KMS-11 (cell line): Measurements from ENCODE around the gene GPX2.
A peak's percentile ranks its signal among the peaks of the same experiment; 100 is the strongest.

Experiments used
- H2AFZ ChIP-seq: fragments of 200-600 bp; sonication (generic); 2 replicates; pipeline ENCODE4 v1.6.1; 2016; ENCODE audit warnings: antibody characterized with exemption, mixed run types, low read depth
- H3K27ac ChIP-seq: fragments of 200-600 bp; sonication (generic); 2 replicates; pipeline ENCODE4 v1.6.1; 2016; ENCODE audit warnings: mild to moderate bottlenecking, mixed run types
- H3K27me3 ChIP-seq: fragments of 200-600 bp; sonication (generic); 2 replicates; pipeline ENCODE4 v1.6.1; 2017; ENCODE audit warnings: mild to moderate bottlenecking, low read depth, mixed run types, moderate library complexity; ENCODE audit not compliant: insufficient read depth
- H3K36me3 ChIP-seq: fragments of 200-600 bp; sonication (generic); 2 replicates; pipeline ENCODE4 v1.6.1; 2017; ENCODE audit warnings: mild to moderate bottlenecking, mixed run types; ENCODE audit not compliant: insufficient read depth
- H3K4me1 ChIP-seq: fragments of 200-600 bp; sonication (generic); 2 replicates; pipeline ENCODE4 v1.6.1; 2016; ENCODE audit warnings: mild to moderate bottlenecking, low read depth, mixed run types; ENCODE audit not compliant: poor library complexity, severe bottlenecking
- H3K4me2 ChIP-seq: fragments of 200-600 bp; sonication (generic); 2 replicates; pipeline ENCODE4 v1.7.0; 2016; ENCODE audit warnings: mild to moderate bottlenecking, mixed run types
- H3K4me3 ChIP-seq: fragments of 200-600 bp; sonication (generic); IDR thresholded peaks from 2 replicates; pipeline ENCODE4 v1.6.1; 2017; ENCODE audit warnings: low read depth, low read length, mixed read lengths; ENCODE audit not compliant: insufficient read depth
- H3K79me2 ChIP-seq: fragments of 200-600 bp; sonication (generic); 2 replicates; pipeline ENCODE4 v1.6.1; 2016; ENCODE audit warnings: low read depth, mixed run types; ENCODE audit not compliant: insufficient read depth
- H3K9ac ChIP-seq: fragments of 200-600 bp; sonication (generic); 2 replicates; pipeline ENCODE4 v1.6.1; 2016; ENCODE audit warnings: mild to moderate bottlenecking, mixed run types
- H4K20me1 ChIP-seq: fragments of 200-600 bp; sonication (generic); 2 replicates; pipeline ENCODE4 v1.6.1; 2016; ENCODE audit warnings: mild to moderate bottlenecking, mixed run types; ENCODE audit not compliant: insufficient read depth
- TF ChIP-seq, protein P1 (sequence below): fragments of 200-600 bp; sonication (generic); conservative IDR thresholded peaks from 2 replicates; pipeline ENCODE4 v1.6.1; 2017; ENCODE audit warnings: low read depth, mild to moderate bottlenecking, antibody characterized with exemption, low read length, moderate library complexity, mixed read lengths

Gene GPX2

DNA sequence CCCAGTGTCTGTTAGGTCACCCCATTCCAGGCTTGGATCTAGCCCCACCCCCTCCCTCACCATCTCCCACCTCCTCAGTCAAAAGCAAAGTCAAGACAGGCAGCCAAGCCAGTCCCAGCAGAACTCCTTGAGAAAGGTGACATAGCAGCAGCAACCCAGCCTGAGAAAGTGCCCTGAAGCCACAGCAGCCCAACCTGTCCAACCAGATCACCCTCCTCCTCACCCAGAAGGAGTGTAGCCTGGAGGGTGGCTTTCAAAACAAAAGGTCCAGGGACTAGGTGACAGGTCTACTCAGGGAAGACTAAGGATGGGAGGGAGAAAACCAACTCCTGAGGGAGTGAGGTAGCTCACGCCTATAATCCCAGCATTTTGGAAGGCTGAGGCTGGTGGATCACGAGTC lies 24.4 kb upstream of the GPX2 start:
- Histone ChIP-seq H3K79me2 (peaks cover 33% of the 10 kb centered on the region; the same call in 1 of the 2 replicates), H3K4me2 (peak overlapping the region; percentile 25; the same call in 1 of the 2 replicates), H3K27me3 (no peaks in the 10 kb centered on the region), H3K27ac (peak overlapping the region; percentile 79; the same call in 1 of the 2 replicates), H3K4me3 (no peak overlapping the region), H3K4me1 (peaks cover 81% of the 10 kb centered on the region), H3K36me3 (no peaks in the 10 kb centered on the region), H2AFZ (no peak overlapping the region), H3K9ac (no peak overlapping the region), H4K20me1 (no peaks in the 10 kb centered on the region)
- TF ChIP-seq, protein P1, sequence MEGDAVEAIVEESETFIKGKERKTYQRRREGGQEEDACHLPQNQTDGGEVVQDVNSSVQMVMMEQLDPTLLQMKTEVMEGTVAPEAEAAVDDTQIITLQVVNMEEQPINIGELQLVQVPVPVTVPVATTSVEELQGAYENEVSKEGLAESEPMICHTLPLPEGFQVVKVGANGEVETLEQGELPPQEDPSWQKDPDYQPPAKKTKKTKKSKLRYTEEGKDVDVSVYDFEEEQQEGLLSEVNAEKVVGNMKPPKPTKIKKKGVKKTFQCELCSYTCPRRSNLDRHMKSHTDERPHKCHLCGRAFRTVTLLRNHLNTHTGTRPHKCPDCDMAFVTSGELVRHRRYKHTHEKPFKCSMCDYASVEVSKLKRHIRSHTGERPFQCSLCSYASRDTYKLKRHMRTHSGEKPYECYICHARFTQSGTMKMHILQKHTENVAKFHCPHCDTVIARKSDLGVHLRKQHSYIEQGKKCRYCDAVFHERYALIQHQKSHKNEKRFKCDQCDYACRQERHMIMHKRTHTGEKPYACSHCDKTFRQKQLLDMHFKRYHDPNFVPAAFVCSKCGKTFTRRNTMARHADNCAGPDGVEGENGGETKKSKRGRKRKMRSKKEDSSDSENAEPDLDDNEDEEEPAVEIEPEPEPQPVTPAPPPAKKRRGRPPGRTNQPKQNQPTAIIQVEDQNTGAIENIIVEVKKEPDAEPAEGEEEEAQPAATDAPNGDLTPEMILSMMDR, result no peak

GRCh38 chr14:64965356-64966000 lies 22.9 kb upstream of the GPX2 start:
- Histone ChIP-seq H3K4me3 (no peak overlapping the region), H2AFZ (no peak overlapping the region), H3K4me2 (no peak overlapping the region), H3K27ac (no peak overlapping the region), H3K36me3 (no peaks in the 10 kb centered on the region), H3K9ac (no peak overlapping the region), H3K4me1 (peaks cover 91% of the 10 kb centered on the region), H3K79me2 (peaks cover 24% of the 10 kb centered on the region), H4K20me1 (no peaks in the 10 kb centered on the region), H3K27me3 (no peaks in the 10 kb centered on the region)
- TF ChIP-seq, protein P1, result no peak

- H3K27ac ChIP-seq, result no peak overlapping the region
- peaks cover 17% of the 10 kb centered on the region for H3K79me2 ChIP-seq
- H3K9ac ChIP-seq, result no peak overlapping the region
These were observed 21.1 kb upstream of the GPX2 start for GRCh38 chr14:64963611-64964010.

DNA sequence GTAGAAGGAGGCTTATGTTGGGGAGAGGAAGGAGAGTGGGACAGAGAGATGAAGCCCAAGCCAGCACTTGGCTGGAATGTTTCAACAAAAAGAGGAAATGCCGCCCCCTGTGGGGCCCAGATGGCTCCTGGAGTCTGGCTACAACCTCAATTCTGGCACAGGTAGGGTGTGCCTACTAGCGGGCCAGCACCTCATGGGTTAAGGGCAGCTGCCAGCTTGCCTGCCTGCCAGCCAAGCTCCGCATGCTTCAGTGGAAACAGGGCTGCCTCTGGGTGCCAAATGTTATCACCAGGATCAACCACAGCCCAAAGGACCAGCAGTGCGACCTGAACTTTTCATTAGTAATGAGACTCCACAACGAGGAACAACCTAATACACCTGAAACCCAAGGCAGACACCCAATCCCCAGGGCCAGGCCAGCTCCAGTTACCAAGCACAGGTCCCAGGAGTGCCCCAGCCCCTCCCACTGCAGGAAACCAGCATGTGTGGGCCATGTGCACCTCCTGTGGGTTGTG lies 18.3 kb upstream of the GPX2 start:
- Histone ChIP-seq H3K4me1 (peaks cover 52% of the 10 kb centered on the region), H2AFZ (no peak overlapping the region), H3K27me3 (no peaks in the 10 kb centered on the region), H4K20me1 (no peaks in the 10 kb centered on the region), H3K4me3 (no peak overlapping the region), H3K79me2 (peaks cover 11% of the 10 kb centered on the region), H3K36me3 (no peaks in the 10 kb centered on the region), H3K9ac (no peak overlapping the region), H3K27ac (peak overlapping the region; percentile 39; the same call in 1 of the 2 replicates), H3K4me2 (peak overlapping the region; percentile 27; the same call in 1 of the 2 replicates)
- TF ChIP-seq, protein P1, result no peak

More at GRCh38 chr14:64963611-64964010, 21.1 kb upstream of the GPX2 start:
- Histone ChIP-seq H3K4me2 (no peak overlapping the region), H3K4me1 (peaks cover 78% of the 10 kb centered on the region), H4K20me1 (no peaks in the 10 kb centered on the region), H3K27me3 (no peaks in the 10 kb centered on the region), H3K36me3 (no peaks in the 10 kb centered on the region), H3K4me3 (no peak overlapping the region), H2AFZ (no peak overlapping the region)
- TF ChIP-seq, protein P1, result no peak
